Measurements from ENCODE around the gene SGF29.
"Not testable (repeated sequence)": the region's sequence is repeated elsewhere in the genome, so short reads cannot be mapped to it uniquely, and the experiment has no call there.

SGF29 gene

GRCh38 chr16:28553776-28554633 is at the start of gene SGF29:
Gene SGF29, plus strand, starts transcription at chr16:28553920. Its CDS starts 27,150 bp downstream, at chr16:28581070.
- Mint-ChIP-seq H3K9me3 (no peaks in the 10 kb centered on the region), H3K4me3 (peak within 1 kb of the TSS; percentile 73), H3K4me1 (peaks cover 28% of the 10 kb centered on the region), H3K27ac (peak within 1 kb of the TSS; percentile 60), H3K36me3 (peaks cover 38% of the 10 kb centered on the region)
- peak; percentile 90 for ATAC-seq
- peak; percentile 89 to 96 for DNase-seq (ENCODE audit: low spot score in 2 of 2)

GRCh38 chr16:28504707-28505404 is 48.9 kb upstream of the SGF29 start:
- H3K4me3 Mint-ChIP-seq: no peak overlapping the region
- no peaks in the 10 kb centered on the region for H3K36me3 Mint-ChIP-seq
- H3K9me3 Mint-ChIP-seq: no peaks in the 10 kb centered on the region
- peaks cover 26% of the 10 kb centered on the region for H3K4me1 Mint-ChIP-seq
- no peak overlapping the region for H3K27ac Mint-ChIP-seq
- no peak for ATAC-seq
- no peak for DNase-seq (ENCODE audit: low spot score in 2 of 2)

DNA sequence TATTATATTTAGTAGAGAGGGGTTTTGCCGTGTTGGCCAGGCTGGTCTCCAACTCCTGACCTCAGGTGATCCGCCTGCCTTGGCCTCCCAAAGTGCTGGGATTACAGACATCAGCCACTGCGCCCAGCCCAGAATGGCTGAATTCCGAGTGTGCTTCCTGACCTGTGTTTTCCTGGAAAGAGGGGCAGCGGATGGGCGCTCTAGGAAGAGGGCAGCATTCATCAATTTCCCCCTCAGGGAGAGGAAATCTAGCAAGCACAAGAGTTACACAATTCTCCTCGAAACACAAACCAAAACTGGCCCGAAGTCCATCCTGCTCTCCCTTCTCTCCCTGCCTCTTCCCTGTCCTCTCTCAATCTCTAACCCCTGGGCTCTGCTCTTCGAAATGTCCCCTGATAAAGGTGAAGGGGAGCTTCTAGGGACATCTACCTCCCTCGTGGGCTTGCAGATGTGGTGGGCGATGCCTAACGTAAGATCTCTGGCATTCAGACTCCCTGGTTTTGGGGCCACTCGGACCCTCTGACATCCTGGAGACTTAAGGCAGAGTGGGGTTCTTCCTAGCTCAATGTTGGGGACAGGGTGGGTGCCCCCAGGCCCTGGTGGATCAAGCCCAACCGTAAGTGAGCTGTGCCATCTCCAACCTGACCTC is 48.1 kb upstream of the SGF29 start:
- ATAC-seq: no peak
- Mint-ChIP-seq H3K36me3 (no peaks in the 10 kb centered on the region), H3K27ac (peak overlapping the region; percentile 74), H3K4me1 (peaks cover 26% of the 10 kb centered on the region), H3K9me3 (no peaks in the 10 kb centered on the region), H3K4me3 (no peak overlapping the region)
- DNase-seq (ENCODE audit: low spot score in 2 of 2): no peak

- ATAC-seq (no peak), DNase-seq (ENCODE audit: low spot score in 2 of 2) (no peak)
- no peaks in the 10 kb centered on the region for H3K36me3 Mint-ChIP-seq
- no peaks in the 10 kb centered on the region for H3K9me3 Mint-ChIP-seq
- H3K27ac Mint-ChIP-seq: no peak overlapping the region
- H3K4me3 Mint-ChIP-seq: no peak overlapping the region
- peaks cover 31% of the 10 kb centered on the region for H3K4me1 Mint-ChIP-seq
Measured at GRCh38 chr16:28511031-28511430, 42.7 kb upstream of the SGF29 start.

- no peaks in the 10 kb centered on the region for H3K36me3 Mint-ChIP-seq
- no peak overlapping the region for H3K27ac Mint-ChIP-seq
- H3K9me3 Mint-ChIP-seq: no peaks in the 10 kb centered on the region
- H3K4me3 Mint-ChIP-seq: no peak overlapping the region
- peaks cover 20% of the 10 kb centered on the region for H3K4me1 Mint-ChIP-seq
- no peak for DNase-seq (ENCODE audit: low spot score in 2 of 2)
- ATAC-seq: no peak
Measured at GRCh38 chr16:28511801-28512789, 41.6 kb upstream of the SGF29 start.

GRCh38 chr16:28513484-28514181 is 40.1 kb upstream of the SGF29 start:
- peaks cover 6% of the 10 kb centered on the region for H3K4me1 Mint-ChIP-seq

DNA sequence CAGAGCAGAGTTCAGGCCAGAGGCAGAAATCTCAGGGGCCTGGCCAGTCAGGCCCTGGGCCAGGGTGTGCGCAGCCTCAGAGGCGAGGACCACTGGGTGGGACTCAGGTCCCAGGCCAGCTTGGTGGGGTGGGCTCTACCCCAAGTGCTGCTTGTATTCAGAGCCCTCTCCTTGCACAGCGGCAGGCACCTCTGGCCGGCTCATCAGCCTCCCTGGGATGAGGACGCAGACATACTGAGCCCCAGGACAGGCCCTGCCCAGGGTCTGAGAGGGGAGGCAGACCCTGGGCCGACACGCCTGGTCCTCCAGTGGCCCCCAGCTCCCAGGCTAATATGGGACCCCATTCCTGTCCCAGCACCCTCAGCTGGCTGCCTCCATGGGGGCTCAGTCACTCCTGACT is 39.5 kb upstream of the SGF29 start:
- DNase-seq (ENCODE audit: low spot score in 2 of 2) (no peak), ATAC-seq (no peak)
- Mint-ChIP-seq H3K36me3 (no peaks in the 10 kb centered on the region), H3K4me1 (peaks cover 6% of the 10 kb centered on the region), H3K27ac (no peak overlapping the region), H3K4me3 (no peak overlapping the region), H3K9me3 (no peaks in the 10 kb centered on the region)

More at GRCh38 chr16:28513484-28514181, 40.1 kb upstream of the SGF29 start:
- Mint-ChIP-seq H3K36me3 (no peaks in the 10 kb centered on the region), H3K9me3 (no peaks in the 10 kb centered on the region), H3K27ac (no peak overlapping the region), H3K4me3 (no peak overlapping the region)
- DNase-seq (ENCODE audit: low spot score in 2 of 2) (no peak), ATAC-seq (no peak)

DNA sequence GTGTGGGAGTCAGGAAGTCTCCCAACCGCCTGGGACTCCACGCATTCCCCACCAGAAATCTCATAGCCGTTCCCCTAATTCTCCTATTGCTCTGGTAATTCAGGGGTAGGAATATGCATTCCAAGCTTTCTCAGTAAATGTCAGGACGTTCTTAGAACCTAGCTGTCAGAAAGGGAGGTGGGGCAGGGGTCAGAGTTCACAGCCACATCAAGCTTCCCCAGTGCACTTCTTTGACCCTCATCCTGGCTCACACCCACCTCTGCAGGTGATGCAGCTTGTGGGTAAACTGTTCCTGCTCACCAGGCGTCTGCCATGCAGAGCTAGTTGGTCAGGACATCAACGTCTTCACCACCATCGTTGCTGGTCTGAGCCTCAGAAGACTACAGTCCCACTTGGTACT is 33.0 kb upstream of the SGF29 start:
- ATAC-seq (no peak), DNase-seq (ENCODE audit: low spot score in 2 of 2) (no peak)
- peak overlapping the region; percentile 6 for H3K27ac Mint-ChIP-seq
- H3K36me3 Mint-ChIP-seq: no peaks in the 10 kb centered on the region
- peaks cover 6% of the 10 kb centered on the region for H3K4me1 Mint-ChIP-seq
- H3K4me3 Mint-ChIP-seq: no peak overlapping the region
- H3K9me3 Mint-ChIP-seq: no peaks in the 10 kb centered on the region

- peaks cover 6% of the 10 kb centered on the region for H3K4me1 Mint-ChIP-seq
- H3K4me3 Mint-ChIP-seq: no peak overlapping the region
- ATAC-seq: no peak
- H3K9me3 Mint-ChIP-seq: no peaks in the 10 kb centered on the region
- H3K36me3 Mint-ChIP-seq: no peaks in the 10 kb centered on the region
- H3K27ac Mint-ChIP-seq: no peak overlapping the region
- no peak for DNase-seq (ENCODE audit: low spot score in 2 of 2)
Measured at GRCh38 chr16:28521436-28521835, 32.3 kb upstream of the SGF29 start.

DNA sequence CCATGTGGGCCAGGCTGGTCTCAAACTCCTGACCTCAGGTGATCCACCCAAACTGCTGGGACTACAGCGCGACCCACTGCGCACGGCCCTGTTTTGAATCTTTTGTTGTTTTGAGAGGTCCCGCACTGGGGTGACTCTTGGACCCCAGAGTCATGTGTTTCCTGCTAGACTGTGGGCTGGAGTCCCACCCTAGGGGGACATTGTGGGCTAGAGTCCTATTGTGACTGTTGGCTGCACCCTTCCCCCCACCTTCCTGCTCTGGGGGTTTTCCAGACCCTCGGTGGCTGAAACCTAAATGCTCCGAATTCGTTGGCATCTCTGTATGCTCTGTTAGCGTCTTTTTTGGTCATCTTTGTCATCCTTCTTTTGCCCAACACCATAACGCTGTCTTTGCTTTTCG is 30.9 kb upstream of the SGF29 start:
- H3K4me3 Mint-ChIP-seq: no peak overlapping the region
- ATAC-seq (peak; percentile 57), DNase-seq (ENCODE audit: low spot score in 2 of 2) (peak in 1 of 2 donors; percentile 58)
- H3K9me3 Mint-ChIP-seq: no peaks in the 10 kb centered on the region
- no peak overlapping the region for H3K27ac Mint-ChIP-seq
- peaks cover 6% of the 10 kb centered on the region for H3K4me1 Mint-ChIP-seq
- no peaks in the 10 kb centered on the region for H3K36me3 Mint-ChIP-seq

DNA sequence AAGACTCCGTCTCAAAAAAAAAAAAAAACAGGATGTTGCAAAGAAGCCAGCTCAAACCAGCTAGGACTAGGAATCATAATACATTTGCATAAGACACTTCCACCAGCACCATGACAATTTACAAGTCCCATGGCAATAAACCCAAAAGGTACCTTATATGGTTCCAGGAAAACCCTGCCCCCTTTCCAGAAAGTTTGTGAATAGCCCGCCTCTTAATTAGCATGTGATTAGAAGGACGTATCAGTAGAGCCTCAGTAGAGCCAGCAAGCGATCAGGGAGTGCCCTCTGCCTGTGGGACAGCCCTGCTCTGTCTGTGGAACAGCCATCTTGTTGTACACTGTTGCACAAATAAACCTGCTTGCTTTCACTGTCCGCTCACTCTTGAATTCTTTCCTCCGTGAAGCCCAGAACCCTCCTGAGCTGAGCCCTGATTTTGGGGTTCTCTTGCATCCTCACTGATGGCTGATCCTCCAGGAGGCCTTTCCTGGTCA is 29.0 kb upstream of the SGF29 start:
- peaks cover 6% of the 10 kb centered on the region for H3K4me1 Mint-ChIP-seq
- no peaks in the 10 kb centered on the region for H3K36me3 Mint-ChIP-seq
- H3K9me3 Mint-ChIP-seq: no peaks in the 10 kb centered on the region
- no peak overlapping the region for H3K4me3 Mint-ChIP-seq
- H3K27ac Mint-ChIP-seq: no peak overlapping the region
- ATAC-seq (no peak), DNase-seq (ENCODE audit: low spot score in 2 of 2) (no peak)

GRCh38 chr16:28526201-28527099 is 27.3 kb upstream of the SGF29 start:
- no peak overlapping the region for H3K4me3 Mint-ChIP-seq
- ATAC-seq: no peak
- DNase-seq (ENCODE audit: low spot score in 2 of 2): no peak
- no peaks in the 10 kb centered on the region for H3K9me3 Mint-ChIP-seq
- no peak overlapping the region for H3K27ac Mint-ChIP-seq
- H3K36me3 Mint-ChIP-seq: no peaks in the 10 kb centered on the region
- peaks cover 6% of the 10 kb centered on the region for H3K4me1 Mint-ChIP-seq

DNA sequence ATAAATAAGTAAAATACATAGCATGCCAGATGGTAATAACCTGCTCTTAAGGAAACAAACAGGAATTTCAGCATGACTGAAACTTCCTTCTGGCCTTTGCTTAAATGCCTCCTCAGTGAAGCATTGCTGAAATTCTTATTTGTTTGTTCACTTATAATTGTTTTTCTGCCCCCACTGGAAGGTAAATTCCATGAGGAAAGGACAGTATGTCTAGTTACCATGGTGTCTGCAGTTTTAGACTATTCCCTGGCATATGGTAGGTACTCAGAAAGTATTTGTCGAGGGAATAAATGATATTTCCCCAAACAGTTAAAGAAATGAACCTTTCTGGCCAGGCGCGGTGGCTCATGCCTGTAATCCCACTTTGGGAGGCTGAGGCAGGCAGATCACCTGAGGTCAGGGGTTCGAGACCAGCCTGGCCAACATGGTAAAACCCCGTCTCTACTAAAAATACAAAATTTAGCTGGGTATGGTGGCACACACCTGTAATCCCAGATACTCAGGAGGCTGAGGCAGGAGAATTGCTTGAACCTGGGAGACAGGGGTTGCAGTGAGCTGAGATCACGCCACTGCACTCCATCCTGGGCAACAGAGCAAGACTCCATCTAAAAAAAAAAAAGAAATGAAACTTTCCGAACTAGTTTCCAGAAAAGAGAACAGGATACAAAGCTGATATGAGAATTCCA is 26.5 kb upstream of the SGF29 start:
- H3K4me1 Mint-ChIP-seq: peaks cover 11% of the 10 kb centered on the region
- H3K4me3 Mint-ChIP-seq; H3K9me3 Mint-ChIP-seq; H3K36me3 Mint-ChIP-seq; DNase-seq (ENCODE audit: low spot score in 2 of 2); ATAC-seq; H3K27ac Mint-ChIP-seq: not testable (repeated sequence)

Measured in stimulated activated effector memory CD8-positive, alpha-beta T cell treated with anti-CD3 and anti-CD28 coated beads, Interleukin-12 subunit alpha, Interleukin-12 subunit beta, amount 100 ng/mL, for 72 hours (primary cell).